ENCODE data around the gene CDH20. TPM values are rescaled to one million over a fixed set of nuclear protein-coding genes. Genes with fewer than 3 reads are reported as not detected.
A peak's percentile ranks its signal among the peaks of the same experiment; 100 is the strongest.

The CDH20 gene
- total and polyA plus RNA-seq, 7 experiments from 2014 or later: 0.15 to 0.44 (median 0.40) TPM; not detected in 4

DNA sequence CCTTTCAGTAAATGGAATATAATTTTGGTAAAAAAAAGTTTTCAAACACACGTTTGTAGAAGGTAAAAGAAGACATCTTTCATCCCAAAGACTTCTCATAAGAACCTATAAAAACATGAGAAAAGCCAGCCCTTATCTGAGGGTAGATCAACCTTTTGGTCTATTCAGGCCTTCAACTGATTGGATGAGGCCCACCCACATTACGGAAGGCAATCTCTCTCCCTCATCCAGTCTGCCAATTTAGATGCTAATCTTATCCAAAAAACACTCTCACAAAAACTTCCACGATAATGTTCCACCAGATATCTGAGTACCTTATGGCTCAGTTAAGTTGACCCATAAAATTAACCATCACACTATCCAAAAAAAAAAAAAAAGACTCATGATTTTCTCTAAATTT, 2.2 kb upstream of the CDH20 start:
- peaks cover 31 to 51% (median 48%) of the 10 kb centered on the region in 5 donors for H3K27me3 Mint-ChIP-seq
- intact Hi-C loops (cut with micrococcal nuclease): no loop called here
- no peak overlapping the region for H3K27ac ChIP-seq (ENCODE audit: low read depth, low read length)
- no peaks in the 10 kb centered on the region for H3K36me3 ChIP-seq (ENCODE audit: control insufficient read depth in 2 of 3, insufficient read depth in 3 of 3, low read length in 3 of 3)
- no peaks in the 10 kb centered on the region for H3K4me1 ChIP-seq (ENCODE audit: control insufficient read depth in 2 of 2, insufficient read depth in 2 of 2, low read length in 2 of 2)
- H3K9me3 ChIP-seq (ENCODE audit: control insufficient read depth in 2 of 3, low read length in 3 of 3): no peaks in the 10 kb centered on the region
- ChIA-PET POLR2A (no interaction called here), CTCF (interaction anchor here (0.6 kb wide), 1 partner anchor 13 kb away, joined by 4 read pairs; no protein-coding TSS in a partner anchor)
- H3K4me1 Mint-ChIP-seq: peaks cover 0 to 1% (median 0%) of the 10 kb centered on the region in 7 donors
- peaks cover 0 to 10% (median 2%) of the 10 kb centered on the region in 11 donors for H3K9me3 Mint-ChIP-seq
- H3K4me3 Mint-ChIP-seq: no peak overlapping the region
- no peak for ATAC-seq
- DNase-seq: no peak
- H3K27ac Mint-ChIP-seq: no peak overlapping the region
- no peak overlapping the region for H3K4me3 ChIP-seq (ENCODE audit: low read length)
- no peaks in the 10 kb centered on the region for H3K36me3 Mint-ChIP-seq
- H3K27me3 ChIP-seq (ENCODE audit: control insufficient read depth in 2 of 2, insufficient read depth in 2 of 2, low read length in 2 of 2): no peaks in the 10 kb centered on the region

DNA sequence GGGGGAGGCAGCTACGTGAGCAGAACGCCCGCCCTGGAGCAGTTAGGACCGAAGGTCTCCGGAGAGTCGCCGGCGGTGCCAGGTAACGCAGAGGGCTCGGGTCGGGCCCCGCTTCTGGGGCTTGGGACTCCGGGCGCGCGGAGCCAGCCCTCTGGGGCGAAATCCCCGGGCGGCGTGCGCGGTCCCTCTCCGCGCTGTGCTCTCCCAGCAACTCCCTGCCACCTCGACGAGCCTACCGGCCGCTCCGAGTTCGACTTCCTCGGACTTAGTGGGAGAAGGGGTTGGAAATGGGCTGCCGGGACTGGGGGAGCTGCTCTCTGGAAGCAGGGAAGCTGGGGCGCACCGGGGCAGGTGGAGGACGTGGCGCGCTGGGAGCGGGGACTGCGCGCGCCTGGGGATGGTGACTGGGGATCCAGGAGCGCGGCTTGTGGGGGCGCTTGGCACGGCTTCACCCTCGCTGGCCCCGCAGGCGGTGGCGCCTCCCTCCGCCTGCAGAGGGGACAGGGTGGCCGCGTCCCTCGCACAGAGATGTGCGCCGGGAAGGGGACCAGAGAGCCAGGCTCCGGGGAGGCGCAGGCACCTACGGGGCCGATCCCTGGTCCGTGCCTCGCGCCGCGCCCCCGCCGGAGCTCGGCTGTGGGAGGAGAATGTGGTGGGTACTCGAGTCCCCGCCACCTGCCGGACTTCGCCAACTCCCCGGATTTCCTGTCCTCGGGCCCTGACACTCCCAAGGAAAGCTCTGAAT, 688 bp downstream of the CDH20 start:
- no peak overlapping the region for H3K27ac Mint-ChIP-seq
- peaks cover 0 to 10% (median 0%) of the 10 kb centered on the region in 11 donors for H3K9me3 Mint-ChIP-seq
- ATAC-seq (no peak), DNase-seq (no peak)
- ChIA-PET POLR2A (no interaction called here), CTCF (no interaction called here)
- Histone ChIP-seq H3K4me1 (ENCODE audit: control insufficient read depth in 2 of 2, insufficient read depth in 2 of 2, low read length in 2 of 2) (no peaks in the 10 kb centered on the region), H3K4me3 (ENCODE audit: low read length) (no peak overlapping the region), H3K27me3 (ENCODE audit: control insufficient read depth in 2 of 2, insufficient read depth in 2 of 2, low read length in 2 of 2) (no peaks in the 10 kb centered on the region), H3K36me3 (ENCODE audit: control insufficient read depth in 2 of 3, insufficient read depth in 3 of 3, low read length in 3 of 3) (no peaks in the 10 kb centered on the region), H3K27ac (ENCODE audit: low read depth, low read length) (no peak overlapping the region), H3K9me3 (ENCODE audit: control insufficient read depth in 2 of 3, low read length in 3 of 3) (no peaks in the 10 kb centered on the region)
- peaks cover 0 to 5% (median 0%) of the 10 kb centered on the region in 5 donors for H3K36me3 Mint-ChIP-seq
- H3K4me3 Mint-ChIP-seq: no peak overlapping the region
- peaks cover 0 to 1% (median 0%) of the 10 kb centered on the region in 7 donors for H3K4me1 Mint-ChIP-seq
- intact Hi-C loops (cut with micrococcal nuclease): no loop called here
- peaks cover 35 to 59% (median 46%) of the 10 kb centered on the region in 5 donors for H3K27me3 Mint-ChIP-seq

DNA sequence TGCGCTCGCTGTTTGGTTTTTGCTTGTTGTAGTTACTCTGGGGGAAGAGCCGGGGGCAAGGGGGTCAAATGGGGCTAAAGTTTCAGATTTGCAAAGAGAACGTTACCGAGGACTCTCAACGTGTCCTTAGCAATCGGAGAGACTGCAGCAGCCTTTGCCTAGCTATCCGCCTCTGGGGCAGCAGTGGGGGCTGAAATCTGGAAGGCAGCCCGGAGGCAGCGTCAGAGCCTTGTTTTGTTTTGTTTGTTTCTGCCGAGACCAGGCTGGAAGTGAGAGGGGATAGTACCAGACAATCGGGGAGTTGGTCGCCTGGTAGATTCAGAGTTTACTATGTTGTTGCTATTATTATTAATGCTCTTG, 1.2 kb downstream of the CDH20 start:
- Histone ChIP-seq H3K27me3 (ENCODE audit: control insufficient read depth in 2 of 2, insufficient read depth in 2 of 2, low read length in 2 of 2) (no peaks in the 10 kb centered on the region), H3K9me3 (ENCODE audit: control insufficient read depth in 2 of 3, low read length in 3 of 3) (no peaks in the 10 kb centered on the region), H3K27ac (ENCODE audit: low read depth, low read length) (no peak overlapping the region), H3K4me3 (ENCODE audit: low read length) (no peak overlapping the region), H3K4me1 (ENCODE audit: control insufficient read depth in 2 of 2, insufficient read depth in 2 of 2, low read length in 2 of 2) (no peaks in the 10 kb centered on the region), H3K36me3 (ENCODE audit: control insufficient read depth in 2 of 3, insufficient read depth in 3 of 3, low read length in 3 of 3) (no peaks in the 10 kb centered on the region)
- Mint-ChIP-seq H3K27ac (peak overlapping the region in 1 of 9 donors; percentile 33), H3K27me3 (peaks cover 35 to 53% (median 46%) of the 10 kb centered on the region in 5 donors), H3K4me3 (no peak overlapping the region), H3K36me3 (peaks cover 0 to 5% (median 0%) of the 10 kb centered on the region in 5 donors), H3K9me3 (peaks cover 0 to 10% (median 0%) of the 10 kb centered on the region in 11 donors), H3K4me1 (peaks cover 0 to 1% (median 0%) of the 10 kb centered on the region in 7 donors)
- no peak for ATAC-seq
- ChIA-PET CTCF (no interaction called here), POLR2A (no interaction called here)
- no peak for DNase-seq
- intact Hi-C loops (cut with micrococcal nuclease): no loop called here

DNA sequence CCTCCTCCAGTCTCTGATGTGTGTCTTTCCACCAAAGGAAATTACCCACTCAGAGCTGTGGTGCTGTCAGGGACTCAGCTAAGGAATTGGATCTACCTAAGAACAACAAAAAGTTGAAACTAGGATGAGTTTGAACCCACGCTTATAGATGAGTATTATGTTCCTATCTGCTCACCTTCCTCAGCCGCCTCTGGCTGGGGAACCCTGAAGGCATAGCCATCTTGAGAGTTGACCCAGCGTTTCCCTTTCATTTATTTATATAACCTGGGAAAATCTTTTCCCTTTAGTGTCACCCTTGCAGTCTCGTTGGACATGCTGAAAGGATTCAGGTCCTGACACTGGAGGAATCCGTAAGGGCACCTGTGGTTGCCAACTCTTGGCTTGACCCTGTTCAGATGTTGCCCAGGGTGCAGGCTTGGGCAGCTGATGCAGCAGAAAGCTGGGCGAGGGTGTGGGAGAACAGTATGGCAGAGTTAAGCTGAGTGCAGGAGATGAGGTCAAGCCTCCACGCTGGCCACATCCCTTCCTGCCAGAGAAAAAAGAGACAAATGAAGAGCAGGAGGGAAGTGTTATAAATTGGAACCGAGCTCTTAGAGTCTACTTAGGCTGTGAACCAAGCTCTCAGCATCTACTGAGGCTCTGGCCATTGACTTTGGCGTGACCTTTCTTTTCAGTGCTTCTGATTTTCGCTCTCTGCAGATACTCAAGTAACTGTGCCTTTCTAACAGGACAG, 1.9 kb downstream of the CDH20 start:
- Histone ChIP-seq H3K27me3 (ENCODE audit: control insufficient read depth in 2 of 2, insufficient read depth in 2 of 2, low read length in 2 of 2) (no peaks in the 10 kb centered on the region), H3K27ac (ENCODE audit: low read depth, low read length) (no peak overlapping the region), H3K4me1 (ENCODE audit: control insufficient read depth in 2 of 2, insufficient read depth in 2 of 2, low read length in 2 of 2) (no peaks in the 10 kb centered on the region), H3K9me3 (ENCODE audit: control insufficient read depth in 2 of 3, low read length in 3 of 3) (no peaks in the 10 kb centered on the region), H3K36me3 (ENCODE audit: control insufficient read depth in 2 of 3, insufficient read depth in 3 of 3, low read length in 3 of 3) (no peaks in the 10 kb centered on the region), H3K4me3 (ENCODE audit: low read length) (no peak overlapping the region)
- DNase-seq: no peak
- Mint-ChIP-seq H3K36me3 (peaks cover 0 to 5% (median 0%) of the 10 kb centered on the region in 5 donors), H3K4me3 (no peak overlapping the region), H3K9me3 (peaks cover 0 to 10% (median 0%) of the 10 kb centered on the region in 11 donors), H3K4me1 (peaks cover 0 to 1% (median 0%) of the 10 kb centered on the region in 7 donors), H3K27ac (no peak overlapping the region), H3K27me3 (peaks cover 35 to 53% (median 46%) of the 10 kb centered on the region in 5 donors)
- ChIA-PET POLR2A (no interaction called here), CTCF (no interaction called here)
- ATAC-seq: no peak
- intact Hi-C loops (cut with micrococcal nuclease): no loop called here

DNA sequence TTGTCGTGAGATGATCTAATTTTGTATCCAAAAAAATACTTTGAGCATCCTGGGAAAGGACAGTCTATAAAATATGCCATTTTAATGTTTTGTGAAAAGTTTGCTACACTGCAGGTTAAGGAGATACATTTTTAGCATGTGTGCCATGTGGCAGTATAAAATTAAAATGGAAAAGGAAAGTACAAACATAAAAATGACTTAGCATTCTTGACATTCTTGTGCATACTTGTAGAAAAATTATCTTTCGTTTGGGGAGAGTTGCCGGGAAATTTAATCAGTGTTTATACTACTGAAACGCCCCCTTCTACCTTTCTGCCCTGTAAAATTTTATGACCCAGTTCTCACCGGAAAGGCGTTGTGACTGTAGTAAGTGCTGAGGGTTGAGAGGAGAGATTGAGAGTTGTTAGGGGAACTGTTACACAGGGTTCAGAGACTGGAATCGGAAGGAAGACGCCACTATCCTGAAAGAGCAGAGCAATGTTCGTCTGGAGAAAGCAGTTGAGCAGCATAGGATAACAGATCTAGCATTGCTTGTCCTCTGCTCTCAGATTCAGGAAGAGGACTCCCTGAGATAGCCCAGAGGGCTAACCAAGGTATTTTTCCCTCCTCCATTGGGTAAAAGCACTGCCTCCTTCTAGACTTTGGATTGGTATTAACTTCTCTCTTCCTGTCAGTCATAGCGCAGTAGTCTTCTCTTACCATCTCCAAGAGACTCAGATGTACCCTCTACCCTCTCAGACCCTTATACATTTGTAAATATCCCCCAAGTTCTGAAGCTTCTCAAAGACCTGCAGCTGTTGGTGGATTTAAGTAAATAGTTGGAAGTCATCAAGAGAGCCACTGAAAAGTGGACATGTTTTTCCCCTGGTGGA, 2.7 kb downstream of the CDH20 start:
- ChIA-PET CTCF (no interaction called here), POLR2A (no interaction called here)
- ATAC-seq (no peak), DNase-seq (no peak)
- H3K4me1 ChIP-seq (ENCODE audit: control insufficient read depth in 2 of 2, insufficient read depth in 2 of 2, low read length in 2 of 2): no peaks in the 10 kb centered on the region
- Mint-ChIP-seq H3K4me1 (peaks cover 0 to 1% (median 0%) of the 10 kb centered on the region in 7 donors), H3K27ac (no peak overlapping the region), H3K4me3 (no peak overlapping the region), H3K27me3 (peaks cover 35 to 49% (median 42%) of the 10 kb centered on the region in 5 donors), H3K9me3 (peaks cover 0 to 10% (median 0%) of the 10 kb centered on the region in 11 donors), H3K36me3 (peaks cover 0 to 5% (median 0%) of the 10 kb centered on the region in 5 donors)
- no peaks in the 10 kb centered on the region for H3K27me3 ChIP-seq (ENCODE audit: control insufficient read depth in 2 of 2, insufficient read depth in 2 of 2, low read length in 2 of 2)
- no peak overlapping the region for H3K27ac ChIP-seq (ENCODE audit: low read depth, low read length)
- H3K9me3 ChIP-seq (ENCODE audit: control insufficient read depth in 2 of 3, low read length in 3 of 3): no peaks in the 10 kb centered on the region
- H3K4me3 ChIP-seq (ENCODE audit: low read length): no peak overlapping the region
- intact Hi-C loops (cut with micrococcal nuclease): no loop called here
- H3K36me3 ChIP-seq (ENCODE audit: control insufficient read depth in 2 of 3, insufficient read depth in 3 of 3, low read length in 3 of 3): no peaks in the 10 kb centered on the region

DNA sequence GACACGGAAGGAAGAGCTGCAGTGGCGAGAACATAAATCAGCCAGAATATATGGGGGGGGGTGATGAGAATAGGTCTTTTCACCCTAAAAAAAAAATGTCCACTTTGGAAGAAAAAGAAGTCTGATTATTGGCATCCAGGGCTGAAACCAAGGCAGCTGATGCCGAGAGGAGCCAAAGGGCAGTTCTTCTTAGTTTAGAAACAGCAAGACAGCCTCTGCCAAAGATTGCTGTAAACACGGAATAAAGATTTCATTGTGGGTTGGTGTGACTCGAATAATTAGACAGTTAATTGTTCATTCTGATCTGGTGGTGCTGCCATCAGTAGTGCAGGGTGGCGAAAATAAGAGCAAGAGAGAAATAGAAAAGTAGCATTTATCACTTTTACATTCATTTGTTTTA, 3.5 kb downstream of the CDH20 start:
- Histone ChIP-seq H3K27me3 (ENCODE audit: control insufficient read depth in 2 of 2, insufficient read depth in 2 of 2, low read length in 2 of 2) (no peaks in the 10 kb centered on the region), H3K4me1 (ENCODE audit: control insufficient read depth in 2 of 2, insufficient read depth in 2 of 2, low read length in 2 of 2) (no peaks in the 10 kb centered on the region), H3K36me3 (ENCODE audit: control insufficient read depth in 2 of 3, insufficient read depth in 3 of 3, low read length in 3 of 3) (no peaks in the 10 kb centered on the region), H3K27ac (ENCODE audit: low read depth, low read length) (no peak overlapping the region), H3K4me3 (ENCODE audit: low read length) (no peak overlapping the region), H3K9me3 (ENCODE audit: control insufficient read depth in 2 of 3, low read length in 3 of 3) (no peaks in the 10 kb centered on the region)
- Mint-ChIP-seq H3K9me3 (peaks cover 0 to 7% (median 0%) of the 10 kb centered on the region in 11 donors), H3K4me3 (no peak overlapping the region), H3K4me1 (peaks cover 0 to 1% (median 0%) of the 10 kb centered on the region in 7 donors), H3K36me3 (peaks cover 0 to 5% (median 0%) of the 10 kb centered on the region in 5 donors), H3K27ac (no peak overlapping the region), H3K27me3 (peaks cover 35 to 41% (median 41%) of the 10 kb centered on the region in 5 donors)
- DNase-seq: no peak
- POLR2A ChIA-PET: no interaction called here
- CTCF ChIA-PET: no interaction called here
- intact Hi-C loops (cut with micrococcal nuclease): no loop called here
- no peak for ATAC-seq

All from naive thymus-derived CD4-positive, alpha-beta T cell (primary cell).